Measurements from ENCODE around the gene FOXE3.

Gene FOXE3

GRCh38 chr1:47384083-47384482, 32.0 kb upstream of the FOXE3 start:
- DNase-seq (ENCODE audit: low read depth) = no peak
- TF ChIP-seq, protein P1, sequence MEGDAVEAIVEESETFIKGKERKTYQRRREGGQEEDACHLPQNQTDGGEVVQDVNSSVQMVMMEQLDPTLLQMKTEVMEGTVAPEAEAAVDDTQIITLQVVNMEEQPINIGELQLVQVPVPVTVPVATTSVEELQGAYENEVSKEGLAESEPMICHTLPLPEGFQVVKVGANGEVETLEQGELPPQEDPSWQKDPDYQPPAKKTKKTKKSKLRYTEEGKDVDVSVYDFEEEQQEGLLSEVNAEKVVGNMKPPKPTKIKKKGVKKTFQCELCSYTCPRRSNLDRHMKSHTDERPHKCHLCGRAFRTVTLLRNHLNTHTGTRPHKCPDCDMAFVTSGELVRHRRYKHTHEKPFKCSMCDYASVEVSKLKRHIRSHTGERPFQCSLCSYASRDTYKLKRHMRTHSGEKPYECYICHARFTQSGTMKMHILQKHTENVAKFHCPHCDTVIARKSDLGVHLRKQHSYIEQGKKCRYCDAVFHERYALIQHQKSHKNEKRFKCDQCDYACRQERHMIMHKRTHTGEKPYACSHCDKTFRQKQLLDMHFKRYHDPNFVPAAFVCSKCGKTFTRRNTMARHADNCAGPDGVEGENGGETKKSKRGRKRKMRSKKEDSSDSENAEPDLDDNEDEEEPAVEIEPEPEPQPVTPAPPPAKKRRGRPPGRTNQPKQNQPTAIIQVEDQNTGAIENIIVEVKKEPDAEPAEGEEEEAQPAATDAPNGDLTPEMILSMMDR (IDR thresholded peaks at IDR 0.05; ENCODE audit: insufficient read depth, low read depth, low read length, missing control alignments) = no peak
- H3K4me3 ChIP-seq (ENCODE audit: low read length) = no peak overlapping the region

DNA sequence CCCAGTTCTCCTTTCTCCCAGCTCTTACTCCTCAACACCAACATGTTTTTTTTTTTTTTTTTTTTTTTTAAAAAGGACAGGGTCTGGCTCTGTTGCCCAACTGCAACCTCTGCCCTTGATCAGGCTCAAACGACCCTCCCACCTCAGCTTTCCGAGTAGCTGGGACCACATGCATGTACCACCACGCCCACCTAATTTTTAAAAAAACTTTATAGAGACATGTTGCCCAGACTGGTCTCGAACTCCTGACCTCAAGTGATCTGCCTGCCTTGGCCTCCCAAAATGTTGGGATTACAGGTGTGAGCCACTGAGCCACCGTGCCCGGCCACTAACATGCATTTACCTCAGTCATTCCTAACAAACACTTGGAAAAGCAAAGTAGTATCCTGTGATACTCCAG, 31.1 kb upstream of the FOXE3 start:
- DNase-seq (ENCODE audit: low read depth) = no peak
- TF ChIP-seq, protein P1 (IDR thresholded peaks at IDR 0.05; ENCODE audit: insufficient read depth, low read depth, low read length, missing control alignments) = no peak
- no peak overlapping the region for H3K4me3 ChIP-seq (ENCODE audit: low read length)

GRCh38 chr1:47386268-47386667, 29.8 kb upstream of the FOXE3 start:
- DNase-seq (ENCODE audit: low read depth) = no peak
- no peak overlapping the region for H3K4me3 ChIP-seq (ENCODE audit: low read length)
- TF ChIP-seq, protein P1 (IDR thresholded peaks at IDR 0.05; ENCODE audit: insufficient read depth, low read depth, low read length, missing control alignments) = no peak

GRCh38 chr1:47388030-47388890, 27.8 kb upstream of the FOXE3 start:
- no peak for DNase-seq (ENCODE audit: low read depth)
- TF ChIP-seq, protein P1 (IDR thresholded peaks at IDR 0.05; ENCODE audit: insufficient read depth, low read depth, low read length, missing control alignments) = no peak
- no peak overlapping the region for H3K4me3 ChIP-seq (ENCODE audit: low read length)

DNA sequence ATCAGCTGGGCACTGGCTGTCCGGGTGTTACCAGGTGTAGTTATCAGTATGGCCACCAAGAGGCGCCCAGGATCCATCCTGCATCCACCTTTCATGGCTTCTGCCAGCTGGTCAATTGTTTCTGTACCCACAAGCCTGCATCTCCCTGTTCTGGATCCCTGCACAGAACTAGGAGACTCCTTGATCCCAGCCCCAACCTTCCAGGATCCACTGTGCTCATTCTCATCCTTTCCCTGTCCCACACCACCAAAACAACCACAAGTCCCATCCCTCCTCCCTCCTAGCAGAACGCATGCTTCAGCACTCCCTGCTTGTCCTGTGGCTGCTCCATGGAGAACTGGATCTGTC, 27.2 kb upstream of the FOXE3 start:
- TF ChIP-seq, protein P1 (IDR thresholded peaks at IDR 0.05; ENCODE audit: insufficient read depth, low read depth, low read length, missing control alignments) = peak; percentile 93
- H3K4me3 ChIP-seq (ENCODE audit: low read length) = no peak overlapping the region
- peak; percentile 74 for DNase-seq (ENCODE audit: low read depth)

- no peak for DNase-seq (ENCODE audit: low read depth)
- H3K4me3 ChIP-seq (ENCODE audit: low read length) = no peak overlapping the region
- TF ChIP-seq, protein P1 (IDR thresholded peaks at IDR 0.05; ENCODE audit: insufficient read depth, low read depth, low read length, missing control alignments) = no peak
Observed at GRCh38 chr1:47389731-47390130, 26.4 kb upstream of the FOXE3 start.

DNA sequence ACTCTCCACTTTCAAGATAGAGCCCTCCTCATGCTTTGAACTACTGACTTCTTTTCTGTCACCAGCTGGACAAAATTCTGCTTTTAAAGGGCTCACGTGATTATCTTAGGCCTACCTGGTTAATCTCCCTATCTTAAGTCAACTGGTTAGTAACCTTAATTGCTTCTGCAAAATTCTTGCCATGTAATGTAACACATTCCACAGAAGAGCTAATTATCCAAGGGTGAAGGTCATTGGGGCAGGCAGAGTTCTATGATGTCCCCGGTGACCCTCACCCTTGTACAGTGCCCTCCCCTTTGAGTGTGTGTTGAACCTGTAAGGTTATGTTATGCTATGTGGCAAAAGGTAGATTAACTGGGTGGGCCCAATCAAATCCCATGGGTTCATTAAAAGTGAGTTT, 25.2 kb upstream of the FOXE3 start:
- DNase-seq (ENCODE audit: low read depth) = no peak

More for the DNA sequence above, 25.2 kb upstream of the FOXE3 start:
- TF ChIP-seq, protein P1 (IDR thresholded peaks at IDR 0.05; ENCODE audit: insufficient read depth, low read depth, low read length, missing control alignments) = no peak
- no peak overlapping the region for H3K4me3 ChIP-seq (ENCODE audit: low read length)

Measured in epithelial cell of esophagus (primary cell).